T-helper 1 cell treated with Interleukin-12 subunit alpha and Interleukin-12 subunit beta and Interleukin-4 antibody, amounts not matched to agents 30 ng/mL and 1 ng/mL, for 36 hours (primary cell): ENCODE results near the gene GTPBP2. TPM values are rescaled to one million over a fixed set of nuclear protein-coding genes. Genes with fewer than 3 reads are reported as not detected.
"Not testable (repeated sequence)": the region's sequence is repeated elsewhere in the genome, so short reads cannot be mapped to it uniquely, and the experiment has no call there.

Source experiments
- intact Hi-C: fragments of 100-400 bp; cut with micrococcal nuclease; formaldehyde crosslinking; loops from one replicate; pipeline ENCODE4 v1.15.1; 2024
- total RNA-seq: library from RNA; stranded (reverse); gene quantifications from 2 replicates; pipeline ENCODE4 v1.2.3, GENCODE V29; 2022

GTPBP2 gene
- total RNA-seq, 1 donor from 2014 or later, result 104 TPM

- intact Hi-C loops, result loop anchor here (5.0 kb wide), 3 partner anchors 597 to 1573 kb away; partner anchors contain the start of genes SLC29A1, TAF8 and TRERF1
These were observed 3.6 kb downstream of the GTPBP2 start for GRCh38 chr6:43625393-43625992.

DNA sequence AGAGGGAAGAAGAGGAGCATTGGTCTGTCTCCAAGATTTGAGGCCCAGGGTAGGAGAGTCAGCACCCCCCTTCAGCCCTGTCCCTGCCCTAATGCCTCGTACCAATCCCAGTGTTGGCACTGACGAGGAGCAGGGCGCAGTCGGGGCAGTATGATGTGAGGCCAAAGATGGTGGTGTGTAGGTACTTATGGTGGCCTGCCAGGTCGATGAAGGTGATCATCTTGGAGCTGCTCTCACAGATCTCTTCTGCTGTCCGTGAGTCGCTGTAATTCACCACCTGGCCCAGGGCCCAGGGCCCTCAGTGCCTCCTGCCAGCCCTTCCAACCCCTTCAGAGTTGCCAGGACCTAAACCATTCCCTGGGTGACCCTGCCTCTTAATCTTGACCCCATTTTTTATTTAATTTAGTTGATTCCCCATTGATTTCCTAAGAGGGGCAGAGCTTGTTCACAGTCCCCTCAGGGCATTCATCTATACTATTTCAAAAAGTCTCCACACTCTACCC lies 4.2 kb downstream of the GTPBP2 start:
- intact Hi-C loops, result loop anchor here (5.0 kb wide), 3 partner anchors 597 to 1573 kb away; partner anchors contain the start of genes SLC29A1, TAF8 and TRERF1

DNA sequence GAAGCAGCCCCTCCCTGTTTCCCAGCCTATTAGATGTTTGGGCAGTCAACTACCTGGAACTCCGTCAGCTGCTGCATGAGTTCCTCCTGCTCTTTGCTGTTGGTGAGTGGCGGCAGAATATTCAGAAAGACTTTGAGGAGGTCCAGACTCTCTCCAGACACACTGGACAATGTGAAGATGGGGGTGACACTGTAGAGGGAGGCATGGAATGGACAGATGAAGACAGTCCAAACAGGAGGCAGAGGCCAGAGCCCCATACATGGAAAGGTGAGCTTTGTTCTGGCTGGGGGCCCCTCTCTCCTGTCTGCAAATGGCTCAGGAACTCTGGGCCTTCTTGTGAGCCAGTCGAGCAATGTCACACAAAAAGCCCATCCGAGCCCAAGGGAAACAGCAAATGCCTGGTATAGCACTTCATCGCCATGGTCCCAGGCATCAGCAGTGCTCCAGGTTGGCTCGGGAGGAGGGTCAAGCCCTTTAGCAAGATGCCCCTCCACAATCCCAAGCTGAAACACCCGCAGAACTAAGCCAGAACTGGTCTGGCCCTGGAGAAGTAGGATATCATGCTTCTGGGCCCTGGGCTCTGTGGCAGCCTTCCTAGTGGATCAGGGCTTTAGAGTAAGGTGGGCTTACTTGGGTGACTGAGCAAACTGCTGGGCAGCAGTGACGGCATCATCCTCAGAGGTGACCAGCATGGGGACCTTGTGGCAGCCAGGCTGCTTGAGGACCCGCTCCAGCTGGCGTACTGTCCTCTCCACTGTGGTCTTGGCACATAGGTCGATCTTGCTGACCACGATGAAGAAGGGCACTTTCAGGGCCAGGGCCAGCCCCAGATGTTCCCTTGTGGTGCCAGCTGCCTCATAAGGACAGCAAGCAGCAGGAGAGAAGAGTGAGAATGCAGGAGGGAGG lies 4.9 kb downstream of the GTPBP2 start:
- intact Hi-C loops, result no loop called here

DNA sequence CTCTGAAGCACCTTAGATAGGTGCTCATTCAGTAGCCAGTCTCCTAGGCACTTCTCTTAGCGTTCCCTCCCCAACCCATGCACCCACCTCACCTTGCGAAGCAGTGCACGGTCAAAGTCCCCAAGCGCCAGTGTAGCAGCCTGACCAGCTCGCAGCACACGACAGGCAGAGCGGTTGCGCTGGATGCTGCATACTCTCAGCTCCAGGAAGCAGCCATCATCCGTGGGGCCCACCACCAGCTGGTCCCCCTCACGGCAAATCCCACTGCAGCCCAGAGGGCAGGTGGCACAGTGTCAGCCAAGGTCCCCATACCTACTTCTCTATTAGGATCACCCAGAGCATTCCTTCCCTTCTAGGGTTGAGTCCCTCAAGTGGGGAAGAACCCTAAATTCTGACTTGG lies 6.5 kb downstream of the GTPBP2 start:
- intact Hi-C loops, result no loop called here

DNA sequence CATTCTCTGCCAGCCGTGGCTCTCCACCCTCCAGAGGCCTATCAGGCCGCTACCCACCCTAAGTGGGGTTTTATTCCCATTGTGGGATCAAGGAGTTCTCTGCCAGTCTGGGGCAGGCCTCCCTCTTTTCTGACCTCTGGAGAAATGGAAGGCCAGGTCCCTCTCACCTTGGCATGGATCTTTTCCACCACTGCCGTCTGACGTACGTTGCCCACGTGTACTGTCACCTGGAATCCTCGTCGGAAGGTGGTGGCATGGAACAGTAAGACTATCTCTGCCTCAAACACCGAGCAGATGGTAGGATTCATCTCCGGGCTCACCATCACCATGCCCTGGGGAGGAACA lies 7.3 kb downstream of the GTPBP2 start:
- intact Hi-C loops, result no loop called here

DNA sequence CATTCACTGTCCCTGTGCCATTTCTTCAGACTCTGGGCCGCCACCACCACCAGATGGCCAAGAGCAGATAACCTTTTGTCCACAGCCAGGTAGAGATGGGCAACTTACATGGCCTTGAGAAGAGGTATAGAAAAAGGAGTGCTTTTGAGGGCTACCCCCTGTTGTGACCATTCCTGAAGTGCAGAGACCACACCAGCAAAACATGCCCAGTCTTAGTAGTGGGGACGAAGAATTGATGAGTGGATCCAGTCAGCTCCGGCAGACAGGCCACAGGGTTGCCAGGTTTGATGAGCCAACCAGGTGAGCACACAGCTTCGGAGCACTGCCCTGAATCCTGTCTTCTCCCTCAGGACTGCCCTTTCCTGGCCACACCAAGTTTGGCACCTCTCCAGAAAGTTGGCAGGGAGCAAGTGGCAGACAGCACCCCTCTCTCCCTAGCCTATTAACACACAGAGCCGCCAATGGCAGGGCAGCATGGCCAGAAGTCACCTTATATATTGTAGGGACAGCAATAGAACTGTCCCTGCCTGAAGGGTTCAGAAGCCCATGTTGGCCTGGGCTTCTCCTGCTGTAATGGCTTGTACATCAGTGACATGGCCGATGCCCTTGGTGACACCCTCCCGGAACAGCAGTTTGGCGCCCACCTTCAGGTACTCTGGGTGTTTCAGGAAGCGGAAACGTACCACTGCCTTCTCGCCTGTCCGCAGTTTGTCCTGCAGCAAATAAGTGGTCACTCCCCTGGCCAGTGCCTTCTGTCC lies 7.8 kb downstream of the GTPBP2 start:
- intact Hi-C loops, result no loop called here

DNA sequence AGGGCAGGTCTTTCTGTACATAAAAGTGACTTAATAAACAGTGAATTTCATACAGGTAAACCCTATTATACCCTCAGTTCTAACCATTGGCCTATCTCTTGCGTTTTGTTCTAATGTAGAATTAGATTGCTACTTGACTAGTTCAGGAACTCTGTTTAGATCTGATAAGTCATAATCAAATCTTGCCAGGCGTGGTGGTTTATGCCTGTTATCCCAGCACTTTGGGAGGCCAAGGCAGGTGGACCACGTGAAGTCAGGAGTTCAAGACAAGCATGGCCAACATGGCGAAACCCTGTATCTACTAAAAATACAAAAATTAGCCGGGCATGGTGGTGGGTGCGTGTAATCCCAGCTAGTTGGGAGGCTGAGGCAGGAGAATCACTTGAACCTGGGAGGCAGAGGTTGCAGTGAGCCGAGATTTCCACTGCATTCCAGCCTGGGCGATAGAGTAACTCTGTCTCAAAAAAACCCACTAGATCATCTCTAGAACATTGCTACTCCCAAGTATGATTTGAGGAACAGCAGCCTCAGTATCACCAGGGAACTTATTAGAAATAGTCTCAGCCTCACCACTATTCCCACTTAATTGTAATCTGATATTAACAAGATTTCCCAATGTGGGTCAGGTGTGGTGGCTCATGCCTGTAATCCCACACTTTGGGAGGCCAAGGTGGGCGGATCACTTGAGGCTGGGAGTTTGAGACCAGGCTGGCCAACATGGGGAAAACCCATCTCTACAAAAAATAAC lies 12.2 kb downstream of the GTPBP2 start:
- intact Hi-C loops, result no loop called here

GRCh38 chr6:43614396-43614730 lies 14.7 kb downstream of the GTPBP2 start:
- intact Hi-C loops, result no loop called here

DNA sequence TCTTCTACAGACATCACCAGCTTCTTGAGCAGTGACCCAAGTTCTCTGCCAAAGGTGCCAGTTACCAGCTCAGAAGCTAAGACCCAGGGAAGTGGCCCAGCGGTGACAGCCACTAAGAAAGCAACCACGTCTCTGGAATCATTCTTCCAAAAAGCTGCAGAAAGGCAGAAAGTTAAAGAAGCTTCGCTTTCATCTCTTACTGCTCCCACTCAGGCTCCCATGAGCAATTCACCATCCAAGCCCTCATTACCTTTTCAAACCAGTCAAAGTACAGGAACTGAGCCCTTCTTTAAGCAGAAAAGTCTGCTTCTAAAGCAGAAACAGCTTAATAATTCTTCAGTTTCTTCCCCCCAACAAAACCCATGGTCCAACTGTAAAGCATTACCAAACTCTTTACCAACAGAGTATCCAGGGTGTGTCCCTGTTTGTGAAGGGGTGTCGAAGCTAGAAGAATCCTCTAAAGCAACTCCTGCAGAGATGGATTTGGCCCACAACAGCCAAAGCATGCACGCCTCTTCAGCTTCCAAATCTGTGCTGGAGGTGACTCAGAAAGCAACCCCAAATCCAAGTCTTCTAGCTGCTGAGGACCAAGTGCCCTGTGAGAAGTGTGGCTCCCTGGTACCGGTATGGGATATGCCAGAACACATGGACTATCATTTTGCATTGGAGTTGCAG lies 15.2 kb downstream of the GTPBP2 start:
- intact Hi-C loops, result no loop called here

DNA sequence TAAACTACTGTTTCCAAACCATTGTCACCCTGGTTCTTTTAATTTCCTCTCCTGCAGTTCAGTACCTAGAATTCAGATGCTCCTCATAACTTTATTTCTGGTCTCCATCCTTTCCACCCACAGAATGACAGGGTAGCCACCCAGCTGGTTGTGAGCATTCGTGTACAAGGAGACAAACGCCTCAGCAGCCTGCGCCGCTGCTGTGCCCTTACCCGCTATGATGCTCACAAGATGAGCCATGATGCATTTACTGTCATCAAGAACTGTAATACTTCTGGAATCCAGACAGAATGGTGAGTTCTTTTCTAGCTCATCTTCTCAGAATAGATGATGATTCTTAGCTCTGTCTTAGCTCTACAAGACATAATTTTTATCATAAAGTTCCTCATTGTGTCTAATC lies 18.6 kb downstream of the GTPBP2 start:
- intact Hi-C loops, result no loop called here

DNA sequence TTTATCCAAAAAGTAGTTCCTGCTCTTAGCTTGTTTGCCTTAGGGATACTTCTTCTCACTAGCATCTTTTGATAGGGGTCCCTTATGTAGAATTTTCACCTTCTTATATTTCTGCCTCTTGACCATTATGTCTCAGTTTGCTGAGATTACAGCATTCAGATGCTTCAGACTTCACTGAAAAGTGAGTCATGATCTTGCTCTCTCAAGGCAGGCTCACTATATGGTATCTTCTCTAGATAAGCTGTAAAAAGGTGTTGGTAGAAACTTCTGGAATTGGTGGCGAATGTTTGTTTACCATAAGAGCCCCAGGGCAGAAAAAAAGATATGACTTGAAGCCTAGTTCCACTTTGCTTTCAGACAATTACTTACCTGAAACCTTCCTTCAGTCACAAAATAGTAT lies 19.7 kb downstream of the GTPBP2 start:
- intact Hi-C loops, result no loop called here

DNA sequence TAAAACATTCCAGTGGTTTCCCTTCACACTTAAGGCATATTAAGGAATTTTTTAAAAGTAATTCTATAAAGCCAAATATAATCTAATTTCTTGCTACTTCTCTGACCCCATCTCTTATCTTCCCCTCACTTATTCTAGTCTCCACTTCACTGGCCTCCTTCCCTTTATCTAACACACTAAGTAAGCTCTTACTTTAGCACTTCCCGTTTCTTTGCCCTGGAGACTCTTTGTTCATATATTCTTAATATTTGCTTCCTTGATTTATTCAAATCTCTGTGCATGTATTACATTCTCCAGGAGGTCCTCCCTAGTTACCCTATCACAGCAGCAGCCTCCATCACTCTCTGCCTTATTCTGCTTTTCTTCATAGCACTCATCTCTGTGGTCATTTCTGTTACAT lies 20.3 kb downstream of the GTPBP2 start:
- intact Hi-C loops, result loop anchor here (1.0 kb wide), 4 partner anchors 20 to 470 kb away; partner anchors contain the start of genes GTPBP2 and MAD2L1BP

- intact Hi-C loops, result loop anchor here (1.0 kb wide), 4 partner anchors 21 to 471 kb away; partner anchors contain the start of genes GTPBP2 and MAD2L1BP
These were observed 20.7 kb downstream of the GTPBP2 start for GRCh38 chr6:43608310-43608763.

DNA sequence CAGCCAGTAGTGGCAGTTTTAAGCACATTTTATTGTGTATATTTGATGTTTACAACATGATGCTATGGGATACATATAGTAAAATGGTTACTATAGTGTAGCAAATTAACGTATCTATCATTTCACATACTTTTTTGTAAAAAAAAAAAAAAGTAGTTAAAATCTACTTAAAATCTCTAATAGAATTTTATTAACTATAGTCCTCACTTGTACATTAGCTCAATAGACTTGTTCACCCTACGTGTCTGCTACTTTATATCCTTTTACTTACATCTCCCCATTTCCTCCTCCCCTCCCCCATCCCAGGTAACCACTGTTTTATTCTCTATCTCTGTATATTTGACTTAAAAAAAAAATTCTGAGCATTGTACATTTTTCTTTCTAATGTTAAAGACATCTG lies 23.0 kb downstream of the GTPBP2 start:
- intact Hi-C loops, result no loop called here

GRCh38 chr6:43604174-43604573 lies 24.9 kb downstream of the GTPBP2 start:
- intact Hi-C loops, result no loop called here

DNA sequence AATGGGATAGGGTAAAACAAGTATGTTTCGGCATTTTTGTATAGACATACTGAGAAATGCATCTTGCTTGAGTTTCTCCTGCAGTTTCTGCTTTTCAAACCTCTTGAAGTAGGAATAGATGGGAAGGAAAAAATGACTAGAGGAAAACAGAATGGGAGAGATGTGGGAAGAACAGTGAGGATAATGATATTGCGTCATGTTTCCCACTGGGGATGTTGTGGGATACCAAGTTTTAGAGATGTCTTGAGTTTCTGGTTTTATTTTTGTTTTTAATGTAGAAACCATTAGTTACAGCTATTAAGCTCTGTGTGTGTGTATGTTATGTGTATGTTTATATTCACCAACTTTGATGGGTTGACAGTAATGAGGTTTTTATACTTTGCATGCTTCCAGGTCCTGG lies 28.5 kb downstream of the GTPBP2 start:
- intact Hi-C loops, result no loop called here

- intact Hi-C loops, result no loop called here
These were observed 35.1 kb downstream of the GTPBP2 start for GRCh38 chr6:43593938-43594337.

- intact Hi-C loops, result not testable (repeated sequence)
These were observed 39.5 kb downstream of the GTPBP2 start for GRCh38 chr6:43589564-43589963.

DNA sequence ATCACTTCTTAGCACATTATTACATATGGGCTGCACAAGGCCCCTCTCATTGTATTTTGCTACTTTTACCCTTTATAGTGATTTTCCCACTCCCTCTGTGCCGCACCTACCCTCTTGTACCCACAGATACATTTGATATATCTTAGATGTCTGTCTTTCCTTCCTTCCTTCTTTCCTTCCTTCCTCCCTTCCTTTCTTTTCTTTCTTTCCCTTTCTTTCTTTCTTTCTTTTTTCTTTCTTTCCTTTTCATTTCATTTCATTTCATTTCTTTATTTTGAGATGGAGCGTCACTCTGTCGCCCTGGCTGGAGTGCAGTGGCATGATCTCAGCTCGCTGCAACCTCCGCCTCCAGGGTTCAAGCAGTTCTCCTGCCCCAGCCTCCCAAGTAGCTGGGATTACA lies 40.9 kb downstream of the GTPBP2 start:
- intact Hi-C loops, result no loop called here

GRCh38 chr6:43584892-43585570 lies 44.0 kb downstream of the GTPBP2 start:
- intact Hi-C loops, result loop anchor here (1.0 kb wide), 1 partner anchor 9 kb away; the partner anchor contains the start of genes POLH and XPO5
